HG03342 (cell line): ENCODE results near the gene ZNF276.

Experiments
- ATAC-seq: cut with Tn5 transposase; IDR thresholded peaks from one replicate; pipeline ENCODE4 v1.9.1; 2021; ENCODE audit warnings: mild to moderate bottlenecking, moderate library complexity; ENCODE audit not compliant: unreplicated experiment

Gene ZNF276

DNA sequence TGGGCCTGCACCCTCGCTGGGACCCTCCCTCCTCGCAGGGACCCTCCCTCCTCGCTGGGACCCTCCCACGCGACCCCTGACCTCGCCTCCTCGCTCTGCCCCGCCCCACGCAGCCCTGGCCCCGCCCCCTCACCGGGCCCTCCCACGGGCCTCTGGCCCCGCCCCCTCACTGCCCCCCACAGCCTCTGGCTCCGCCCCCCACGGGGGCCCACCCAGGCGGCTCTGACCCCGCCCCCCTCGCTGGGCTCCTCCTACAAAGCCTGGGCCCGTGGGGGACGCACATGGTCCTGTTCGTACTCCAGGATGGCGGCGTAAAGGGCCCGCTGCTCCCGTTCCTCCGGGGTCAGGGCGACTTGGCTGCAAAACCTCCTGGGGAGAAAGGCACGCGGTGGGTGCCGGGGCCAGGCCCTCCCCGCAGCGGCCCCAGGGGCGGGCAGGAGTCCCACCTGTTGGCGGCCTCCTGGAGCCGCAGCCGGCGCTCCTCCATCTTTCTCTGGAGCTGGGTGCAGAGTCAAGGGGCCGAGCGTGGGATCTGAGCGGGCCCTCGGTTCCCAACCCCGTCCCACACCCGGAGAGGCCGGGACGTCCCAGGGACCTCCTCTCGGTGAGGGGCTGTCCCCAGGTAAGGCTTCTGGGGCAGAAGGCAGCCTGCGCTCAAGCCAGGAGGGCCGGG, 9.6 kb upstream of the ZNF276 start:
- no peak for ATAC-seq

DNA sequence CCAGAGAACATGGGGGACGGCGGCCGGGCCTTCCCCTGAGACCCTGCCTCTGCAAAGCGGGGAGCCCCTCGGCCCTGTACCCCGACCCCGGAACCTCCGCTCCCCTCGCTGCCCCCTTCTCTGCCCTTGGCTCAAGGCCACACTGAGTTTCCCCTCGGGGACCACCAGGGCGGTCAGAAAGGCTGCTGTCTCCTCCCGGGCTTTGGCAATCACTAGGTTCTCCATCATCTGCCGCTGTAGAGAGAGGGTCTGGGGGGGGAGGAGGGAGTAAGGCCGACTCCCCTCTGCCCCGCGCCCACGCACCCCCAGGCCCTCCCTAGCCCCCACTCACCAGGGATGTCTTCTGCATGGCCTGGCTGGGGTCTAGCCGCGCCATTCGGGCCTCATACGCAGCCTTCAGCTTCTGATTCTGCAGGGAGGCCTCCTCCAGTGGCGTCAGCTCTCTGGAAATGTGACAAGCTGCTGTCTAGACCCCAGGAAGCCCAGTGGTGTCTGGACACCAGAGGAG, 9.0 kb upstream of the ZNF276 start:
- no peak for ATAC-seq

DNA sequence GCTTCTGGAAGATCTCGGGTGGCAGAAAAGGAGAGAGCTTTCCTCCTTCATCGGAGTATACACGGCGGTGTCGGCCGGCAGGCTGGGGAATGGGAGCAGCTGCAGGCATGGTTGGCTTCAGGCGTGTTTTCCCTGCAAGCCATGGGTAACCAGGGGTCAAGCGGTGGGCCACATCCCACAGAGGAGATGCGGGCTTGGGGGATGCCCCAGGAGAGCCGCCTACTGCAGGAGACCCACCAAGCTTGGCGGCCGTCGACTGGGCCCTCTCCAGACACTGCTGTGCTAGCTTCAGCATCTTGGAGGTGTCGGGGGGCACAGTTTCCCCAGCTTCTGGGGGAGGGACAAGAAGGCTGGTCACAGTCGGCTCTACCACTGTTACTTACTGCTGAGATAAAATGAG, 4.8 kb upstream of the ZNF276 start:
- no peak for ATAC-seq

DNA sequence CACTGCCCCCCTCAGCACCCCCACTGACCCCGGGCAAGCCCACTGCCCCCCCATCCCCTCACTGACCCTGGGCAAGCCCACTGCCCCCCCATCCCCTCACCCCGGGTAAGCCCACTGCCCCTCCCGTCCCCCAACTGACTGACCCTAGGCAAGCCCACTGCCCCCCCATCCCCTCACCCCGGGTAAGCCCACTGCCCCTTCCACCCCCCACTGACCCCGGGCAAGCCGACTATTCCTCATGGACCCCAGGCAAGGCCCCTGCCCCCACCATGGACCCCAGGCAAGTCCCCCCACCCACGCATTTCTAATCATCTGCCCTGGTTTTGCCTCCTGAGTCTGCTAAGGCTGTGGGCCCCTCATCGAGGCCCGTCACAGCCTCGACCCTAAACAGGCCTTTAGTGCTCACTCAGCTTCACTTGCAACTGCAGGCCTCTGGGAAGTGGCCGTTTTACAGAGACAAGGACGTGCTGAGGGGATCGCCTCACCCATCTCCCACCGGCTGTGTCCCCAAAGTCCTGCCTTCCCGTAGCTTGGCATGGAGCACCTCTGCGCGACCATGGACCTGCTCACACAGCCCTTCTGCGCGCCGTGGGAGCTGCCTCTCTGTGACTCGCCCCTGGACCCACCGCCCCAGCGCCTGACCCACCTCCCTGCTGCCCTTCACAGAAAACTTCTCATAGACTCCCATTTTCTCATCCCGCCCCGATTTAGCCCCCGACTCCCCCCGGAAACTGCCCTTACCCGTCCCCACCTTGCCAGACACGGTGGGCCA, 4.2 kb upstream of the ZNF276 start:
- ATAC-seq, result no peak

DNA sequence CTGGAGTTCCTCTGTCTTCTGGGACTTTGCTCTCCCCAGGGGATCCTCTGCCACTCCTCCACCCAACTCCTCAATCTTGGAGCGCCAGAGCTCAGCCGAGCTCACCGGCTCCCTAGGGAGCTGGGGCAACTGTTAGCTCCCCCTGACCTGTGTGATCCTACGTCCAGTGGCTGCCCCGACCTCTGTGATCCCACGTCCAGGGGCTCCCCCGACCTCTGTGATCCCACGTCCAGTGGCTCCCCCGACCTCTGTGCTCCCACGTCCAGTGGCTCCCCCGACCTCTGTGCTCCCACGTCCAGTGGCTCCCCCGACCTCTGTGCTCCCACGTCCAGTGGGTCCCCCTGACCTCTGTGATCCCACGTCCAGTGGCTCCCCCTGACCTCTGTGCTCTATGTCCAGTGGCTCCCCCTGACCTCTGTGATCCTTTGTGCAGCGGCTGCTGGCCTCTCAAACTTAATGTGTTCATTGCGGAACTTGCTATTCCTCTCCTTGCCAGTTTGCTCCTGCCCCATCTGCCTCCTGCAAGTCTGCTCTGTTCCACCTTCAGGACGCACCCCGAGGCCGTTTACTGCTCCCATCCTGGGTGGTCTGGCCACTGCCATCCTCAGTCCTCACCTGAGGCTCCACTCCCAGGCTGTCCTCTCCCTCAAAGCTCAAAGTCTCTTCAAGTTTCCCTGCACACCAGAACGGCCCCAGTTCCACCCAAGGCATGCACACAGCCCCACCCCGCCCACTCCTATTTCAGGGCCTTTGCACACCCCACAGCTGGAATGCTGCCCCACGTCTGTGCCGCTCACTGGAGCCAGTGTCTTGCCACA, 3.4 kb upstream of the ZNF276 start:
- no peak for ATAC-seq

DNA sequence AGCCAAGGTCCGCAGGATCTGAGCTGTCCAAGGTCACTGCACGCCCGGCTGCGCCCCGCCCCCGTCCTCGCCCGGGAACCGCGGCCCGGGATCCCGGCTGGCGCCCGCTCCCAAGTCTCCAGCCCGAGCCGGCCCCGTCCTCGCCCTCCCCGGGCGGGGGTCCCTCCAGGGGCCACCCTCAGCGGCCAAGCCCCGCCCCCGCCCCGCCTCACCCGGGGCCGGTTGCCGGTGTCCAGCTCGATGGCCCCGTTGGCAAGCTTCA, 855 bp upstream of the ZNF276 start:
- ATAC-seq, result peak; percentile 5

DNA sequence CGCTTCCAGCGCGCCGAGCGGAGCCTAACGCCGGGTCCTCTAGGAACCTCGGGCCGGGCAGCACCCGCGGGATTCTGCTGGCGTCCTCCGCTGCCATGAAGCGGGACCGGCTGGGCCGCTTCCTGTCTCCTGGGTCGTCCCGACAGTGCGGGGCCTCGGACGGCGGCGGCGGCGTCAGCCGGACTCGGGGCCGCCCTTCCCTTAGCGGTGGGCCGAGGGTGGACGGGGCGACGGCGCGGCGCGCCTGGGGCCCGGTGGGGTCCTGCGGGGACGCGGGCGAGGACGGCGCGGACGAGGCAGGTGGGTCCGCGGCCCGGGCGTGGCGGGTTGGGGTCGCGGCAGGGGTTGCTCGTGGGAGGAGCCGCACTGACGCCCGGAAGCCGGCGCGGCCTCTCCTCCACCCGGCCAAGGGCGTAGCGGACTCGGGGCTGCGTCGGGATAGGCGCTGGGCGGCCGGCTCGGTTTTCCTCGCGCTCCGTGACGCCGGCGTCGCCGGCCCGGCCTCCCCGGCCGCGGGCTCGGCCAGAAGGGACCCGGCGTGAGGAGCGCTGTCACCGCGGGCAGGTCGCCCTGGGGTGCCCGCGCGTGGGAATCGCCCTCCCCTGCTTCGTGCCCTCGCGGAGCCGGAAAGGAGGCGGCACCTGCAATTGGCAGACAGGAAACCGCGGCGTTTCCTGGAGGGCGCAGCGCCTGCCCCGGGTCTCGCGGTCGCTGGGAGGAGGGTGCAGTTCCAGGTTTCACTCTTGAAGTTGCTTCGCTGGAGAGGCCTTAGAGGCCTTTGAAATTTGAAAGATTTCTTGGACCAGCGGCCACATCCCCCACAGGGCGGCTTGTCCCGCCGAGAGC, 432 bp downstream of the ZNF276 start:
- ATAC-seq, result peak; percentile 22

DNA sequence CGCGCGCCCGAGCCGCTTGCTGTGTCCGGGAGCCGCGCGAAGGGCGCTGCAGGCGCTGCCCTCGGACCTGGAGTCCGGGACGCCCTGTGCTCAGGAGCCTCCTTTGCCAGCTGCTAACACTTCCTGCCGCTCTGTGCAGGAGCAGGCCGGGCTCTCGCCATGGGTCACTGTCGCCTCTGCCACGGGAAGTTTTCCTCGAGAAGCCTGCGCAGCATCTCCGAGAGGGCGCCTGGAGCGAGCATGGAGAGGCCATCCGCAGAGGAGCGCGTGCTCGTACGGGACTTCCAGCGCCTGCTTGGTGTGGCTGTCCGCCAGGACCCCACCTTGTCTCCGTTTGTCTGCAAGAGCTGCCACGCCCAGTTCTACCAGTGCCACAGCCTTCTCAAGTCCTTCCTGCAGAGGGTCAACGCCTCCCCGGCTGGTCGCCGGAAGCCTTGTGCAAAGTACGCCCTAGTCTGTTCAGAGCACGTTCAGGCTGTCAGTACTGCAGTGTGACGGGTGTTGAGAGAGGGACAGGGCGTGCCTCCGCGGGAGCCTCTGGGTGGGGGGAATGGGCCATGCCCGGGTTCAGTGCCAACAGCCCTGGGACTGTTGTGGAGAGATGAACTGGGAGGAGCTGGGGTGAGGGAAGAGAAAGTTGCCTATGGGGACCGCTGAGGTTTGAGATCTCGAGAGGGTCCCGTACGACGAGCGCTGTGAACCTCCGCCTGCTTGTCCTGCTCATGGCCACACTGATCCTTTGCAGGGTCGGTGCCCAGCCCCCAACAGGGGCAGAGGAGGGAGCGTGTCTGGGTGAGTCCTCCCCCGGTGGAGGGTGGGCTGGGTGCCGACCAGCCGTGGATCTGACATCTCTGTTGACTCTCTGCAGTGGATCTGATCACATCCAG, 1.3 kb downstream of the ZNF276 start:
- no peak for ATAC-seq

DNA sequence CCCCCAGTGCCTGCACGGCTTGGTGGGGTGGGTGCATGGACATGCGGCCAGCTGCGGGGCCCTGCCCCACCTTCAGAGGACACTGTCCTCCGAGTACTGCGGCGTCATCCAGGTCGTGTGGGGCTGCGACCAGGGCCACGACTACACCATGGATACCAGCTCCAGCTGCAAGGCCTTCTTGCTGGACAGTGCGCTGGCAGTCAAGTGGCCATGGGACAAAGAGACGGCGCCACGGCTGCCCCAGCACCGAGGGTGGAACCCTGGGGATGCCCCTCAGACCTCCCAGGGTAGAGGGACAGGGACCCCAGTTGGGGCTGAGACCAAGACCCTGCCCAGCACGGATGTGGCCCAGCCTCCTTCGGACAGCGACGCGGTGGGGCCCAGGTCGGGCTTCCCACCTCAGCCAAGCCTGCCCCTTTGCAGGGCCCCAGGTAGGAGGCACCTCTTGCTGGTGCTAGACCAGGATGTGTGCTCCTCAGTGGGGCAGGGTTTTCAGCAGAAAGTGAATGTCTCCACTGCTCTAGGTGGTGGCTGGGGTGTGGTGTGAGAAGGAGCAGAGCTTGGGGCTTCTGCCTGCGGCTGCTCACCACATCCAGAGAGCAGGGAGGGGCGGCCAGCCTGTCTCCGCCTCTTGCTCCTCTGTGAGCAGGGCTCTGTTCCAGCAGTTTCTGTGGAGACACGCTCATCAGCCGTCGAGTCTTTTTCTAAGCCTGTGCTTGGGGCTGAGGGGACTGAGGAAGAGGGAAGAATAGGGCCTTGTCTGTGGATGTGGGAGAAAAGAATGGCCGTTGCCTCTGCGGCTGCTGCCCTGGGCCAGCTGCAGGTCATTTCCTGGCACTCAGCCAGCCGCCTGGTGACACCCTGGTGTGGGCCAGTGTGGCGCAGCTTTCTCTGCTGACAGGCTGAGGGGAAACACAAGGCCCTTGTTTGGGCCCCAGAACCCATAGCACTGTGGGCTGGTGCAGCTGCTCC, 2.2 kb downstream of the ZNF276 start:
- ATAC-seq, result no peak

DNA sequence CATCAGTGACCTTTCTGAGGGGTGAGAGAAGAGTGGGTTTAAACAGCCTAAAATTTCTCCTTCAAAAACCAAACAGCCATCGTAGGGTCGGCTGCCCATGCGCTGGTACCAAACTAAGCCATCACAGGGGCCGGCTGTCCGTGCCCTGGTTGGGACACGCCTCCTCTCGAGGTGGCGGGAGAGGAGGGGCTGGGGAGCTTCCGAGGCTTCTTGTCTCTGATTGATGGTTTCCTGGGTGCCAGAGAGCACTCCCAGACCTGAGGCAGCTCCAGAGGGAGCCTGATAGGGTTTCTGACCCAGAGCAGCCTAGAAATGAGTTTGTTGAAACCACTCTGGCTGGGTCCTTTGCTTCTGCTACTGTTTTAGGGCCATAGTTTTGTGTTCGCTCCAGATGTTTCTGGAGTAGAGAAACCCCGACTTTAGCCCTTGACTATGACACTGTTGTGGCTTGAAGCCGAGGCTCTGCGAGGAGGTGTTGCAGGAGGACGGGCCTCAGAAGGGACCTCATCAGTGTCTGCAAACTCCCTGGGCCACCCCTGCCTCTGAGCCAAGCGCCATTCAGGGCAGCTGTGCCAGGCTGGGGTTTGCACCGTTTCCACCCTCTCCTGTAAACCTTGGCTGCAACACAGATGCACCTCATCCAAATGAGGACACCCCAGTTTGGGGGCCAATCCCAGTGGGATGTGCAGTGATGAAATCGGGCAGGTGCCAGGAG, 6.2 kb downstream of the ZNF276 start:
- ATAC-seq, result no peak

DNA sequence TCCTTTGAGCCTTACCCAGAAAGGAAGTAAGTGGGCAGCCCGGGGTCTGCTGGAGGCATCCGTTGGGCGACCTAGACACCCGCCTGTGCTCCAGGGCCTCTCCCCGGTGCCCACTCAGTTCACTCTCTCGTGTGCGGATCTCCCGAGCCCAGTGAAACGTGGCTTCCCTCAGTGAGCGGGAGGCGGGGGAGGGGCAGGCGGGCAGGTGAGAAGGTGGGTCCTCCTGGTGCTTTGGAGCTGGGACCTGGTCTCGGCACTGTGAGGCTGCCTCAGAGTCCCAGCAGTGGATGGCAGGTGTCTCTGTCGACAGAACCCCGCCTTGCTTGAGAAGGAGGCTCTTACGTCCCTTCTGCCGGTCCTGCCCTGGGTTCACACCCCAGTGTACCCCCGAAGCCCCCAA, 8.0 kb downstream of the ZNF276 start:
- no peak for ATAC-seq

DNA sequence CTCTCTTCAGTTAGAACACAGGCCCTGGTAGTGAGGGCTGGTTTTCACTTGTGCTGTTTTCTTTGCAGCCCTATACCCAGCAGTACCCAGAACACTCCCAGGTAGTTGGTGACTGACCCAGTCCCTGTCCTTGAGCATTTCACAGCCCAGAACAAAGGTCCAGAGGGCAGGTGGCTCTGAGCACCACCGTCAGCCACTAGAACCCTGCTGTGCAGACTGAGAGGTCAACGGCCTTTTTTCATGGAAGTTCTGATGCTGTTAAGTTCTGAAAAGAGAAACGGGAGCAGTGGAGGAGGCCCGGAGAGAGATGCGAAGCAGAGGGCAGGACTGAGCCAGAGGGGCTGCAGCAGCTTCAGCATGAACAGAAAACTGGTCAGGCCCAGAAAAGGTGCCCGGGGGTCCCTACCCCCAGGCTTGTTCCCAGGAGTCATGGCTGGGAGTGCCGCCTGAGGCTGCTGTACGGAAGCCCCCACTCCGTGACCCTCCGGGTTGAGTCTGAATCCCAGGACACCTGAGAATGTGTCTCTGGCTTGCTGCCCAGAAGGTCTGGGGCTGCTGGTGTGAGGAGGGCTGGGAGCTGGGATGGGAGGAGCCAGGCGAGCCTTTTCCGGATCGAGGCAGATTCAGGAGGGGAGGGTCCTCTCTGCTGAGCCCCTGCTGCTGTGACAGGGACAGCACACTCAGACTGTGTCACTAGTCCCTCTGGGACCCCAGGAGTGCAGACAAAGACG, 8.7 kb downstream of the ZNF276 start:
- ATAC-seq, result no peak

DNA sequence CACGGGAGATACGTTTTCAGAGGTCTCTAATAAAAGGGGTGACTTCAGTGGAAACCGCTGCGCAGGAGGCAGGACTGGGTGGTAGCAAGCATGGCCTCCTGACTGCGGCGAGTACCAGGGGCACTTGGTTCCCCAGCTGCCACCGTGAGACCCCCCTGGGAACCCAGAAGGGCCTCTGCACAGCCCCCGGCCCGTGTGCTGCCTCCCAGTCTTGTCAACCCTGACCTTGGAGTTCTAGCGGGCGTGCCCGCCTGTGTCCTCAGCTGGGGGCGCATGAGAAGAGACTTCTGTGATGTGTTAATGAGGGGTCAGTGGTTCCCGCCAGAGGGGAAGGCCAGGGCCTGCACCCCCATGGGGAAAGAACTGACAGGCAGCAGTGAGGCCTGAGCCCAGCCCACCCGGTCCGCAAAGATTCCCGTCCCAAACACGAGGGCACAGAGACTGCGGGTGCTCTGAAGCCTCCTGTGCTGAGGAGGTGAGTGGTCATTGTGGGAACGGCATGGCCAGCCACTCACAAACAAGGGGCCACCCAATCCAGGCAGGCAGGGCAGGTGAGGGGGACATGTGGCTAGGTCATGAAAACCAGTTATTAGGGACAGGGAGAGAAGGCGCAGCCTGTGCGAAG, 9.4 kb downstream of the ZNF276 start:
- no peak for ATAC-seq

DNA sequence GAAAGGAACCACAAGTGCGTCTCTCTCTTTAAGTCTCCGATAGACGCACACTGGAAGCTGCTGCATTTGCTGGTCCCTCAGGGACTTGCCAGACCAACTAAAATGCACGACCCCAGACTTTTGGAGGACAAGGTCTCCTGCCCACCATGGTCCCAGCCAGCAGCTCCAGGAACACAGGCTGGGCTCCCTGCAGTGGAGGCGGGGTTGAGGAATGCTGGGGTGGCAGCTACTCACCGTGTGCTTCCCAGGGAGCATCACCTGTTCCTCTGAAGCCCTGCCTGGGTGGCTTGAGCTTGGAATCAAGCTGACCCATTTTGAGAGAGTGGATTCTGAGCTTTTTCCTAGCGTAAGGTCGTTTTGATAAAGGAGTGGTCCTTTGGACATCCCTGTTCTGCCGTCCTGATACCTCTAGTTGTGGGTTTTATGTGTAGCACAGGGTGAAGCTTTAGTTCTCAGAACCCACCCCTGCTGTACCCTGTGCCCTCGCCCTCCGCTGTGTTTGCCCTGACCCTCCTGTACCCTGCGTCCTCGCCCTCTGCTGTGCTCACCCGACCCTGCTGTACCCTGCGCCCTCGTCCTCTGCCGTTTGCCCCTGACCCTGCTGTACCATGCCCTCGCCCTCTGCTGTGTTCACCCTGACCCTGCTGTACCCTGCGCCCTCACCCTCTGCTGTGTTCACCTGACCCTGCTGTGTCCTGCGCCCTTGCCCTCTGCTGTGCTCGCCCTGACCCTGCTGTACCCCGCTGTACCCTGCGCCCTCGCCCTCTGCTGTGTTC, 11.0 kb downstream of the ZNF276 start:
- no peak for ATAC-seq

DNA sequence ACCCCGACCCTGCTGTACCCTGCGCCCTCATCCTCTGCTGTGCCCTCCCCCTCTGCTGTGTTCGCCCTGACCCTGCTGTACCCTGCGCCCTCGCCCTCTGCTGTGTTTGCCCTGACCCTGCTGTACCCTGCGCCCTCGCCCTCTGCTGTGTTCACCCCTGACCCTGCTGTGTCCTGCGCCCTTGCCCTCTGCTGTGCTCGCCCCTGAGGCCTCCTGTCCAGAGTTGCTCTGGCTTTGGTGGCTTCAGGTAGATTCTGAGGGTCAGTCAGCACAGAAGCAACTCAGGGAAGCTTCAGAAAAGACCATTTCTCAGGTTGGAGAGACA, 11.5 kb downstream of the ZNF276 start:
- ATAC-seq, result no peak

DNA sequence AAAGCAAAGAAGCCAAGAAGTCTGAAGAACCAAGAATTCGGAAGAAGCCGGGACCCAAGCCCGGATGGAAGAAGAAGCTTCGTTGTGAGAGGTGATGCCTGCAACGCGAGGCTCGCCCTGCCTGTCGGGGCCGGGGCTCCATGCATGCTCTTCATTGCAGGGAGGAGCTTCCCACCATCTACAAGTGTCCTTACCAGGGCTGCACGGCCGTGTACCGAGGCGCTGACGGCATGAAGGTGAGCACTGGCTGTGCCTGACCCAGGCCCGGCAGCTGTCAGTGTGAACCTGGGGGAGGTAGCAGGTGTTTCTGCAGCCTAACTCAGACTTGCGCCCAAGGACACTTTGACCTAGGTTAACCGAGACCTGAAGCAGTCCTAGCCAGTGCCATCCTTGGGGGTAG, 12.0 kb downstream of the ZNF276 start:
- no peak for ATAC-seq
